HG03571 (cell line): Measurements from ENCODE around the gene DOK1.

Source experiments
- ATAC-seq: cut with Tn5 transposase; IDR thresholded peaks from one replicate; pipeline ENCODE4 v1.9.1; 2021; ENCODE audit not compliant: unreplicated experiment

Gene DOK1

DNA sequence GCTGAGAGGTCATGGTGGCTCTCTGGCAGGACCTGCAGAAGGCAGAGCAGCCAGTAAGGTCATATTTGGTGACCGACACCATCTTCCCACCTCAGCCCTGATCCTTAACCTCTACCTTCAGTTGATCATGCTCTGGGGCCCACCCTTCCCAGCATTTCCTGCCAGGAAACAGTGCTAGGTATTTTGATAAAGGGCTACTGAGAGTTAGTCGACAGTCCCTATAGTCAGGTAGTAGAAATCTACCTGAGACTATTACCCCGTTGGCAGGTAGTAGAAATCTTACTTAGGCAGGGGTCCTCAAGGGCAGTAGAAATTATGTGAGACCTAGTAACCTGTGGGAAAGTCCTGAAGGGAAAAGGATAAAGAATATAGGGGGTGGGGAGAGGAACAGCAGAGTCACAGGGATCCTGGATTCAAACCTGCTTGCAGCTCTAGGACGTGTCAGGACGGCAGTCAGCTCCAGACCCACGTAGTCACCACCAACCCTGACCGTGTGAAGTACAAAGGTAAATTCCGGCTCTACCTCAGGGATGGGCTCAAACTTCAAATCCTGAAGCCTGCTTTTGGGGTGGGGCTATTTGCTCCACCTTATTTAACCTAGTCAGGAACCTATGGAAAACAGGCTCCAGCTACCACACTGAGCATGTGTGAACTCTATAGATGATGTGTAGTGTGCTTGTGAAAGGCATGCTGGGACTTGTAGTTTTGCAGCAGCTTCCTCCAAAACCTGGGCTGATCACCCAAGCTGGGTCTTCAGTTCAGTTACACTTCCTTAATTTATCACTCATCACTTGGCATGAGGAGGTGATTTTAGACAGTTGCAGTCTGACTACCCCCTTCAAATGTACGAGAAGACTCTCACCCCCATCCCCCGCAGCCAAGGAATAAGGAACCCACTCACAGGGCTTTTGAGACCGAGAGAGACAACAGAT, 28.5 kb upstream of the DOK1 start, which contains the start of gene DQX1:
Gene DQX1 (minus strand): TSS at position 515 of the 932 bp plus-strand sequence. CDS start 502 bp downstream, at position 13.
- no peak for ATAC-seq

DNA sequence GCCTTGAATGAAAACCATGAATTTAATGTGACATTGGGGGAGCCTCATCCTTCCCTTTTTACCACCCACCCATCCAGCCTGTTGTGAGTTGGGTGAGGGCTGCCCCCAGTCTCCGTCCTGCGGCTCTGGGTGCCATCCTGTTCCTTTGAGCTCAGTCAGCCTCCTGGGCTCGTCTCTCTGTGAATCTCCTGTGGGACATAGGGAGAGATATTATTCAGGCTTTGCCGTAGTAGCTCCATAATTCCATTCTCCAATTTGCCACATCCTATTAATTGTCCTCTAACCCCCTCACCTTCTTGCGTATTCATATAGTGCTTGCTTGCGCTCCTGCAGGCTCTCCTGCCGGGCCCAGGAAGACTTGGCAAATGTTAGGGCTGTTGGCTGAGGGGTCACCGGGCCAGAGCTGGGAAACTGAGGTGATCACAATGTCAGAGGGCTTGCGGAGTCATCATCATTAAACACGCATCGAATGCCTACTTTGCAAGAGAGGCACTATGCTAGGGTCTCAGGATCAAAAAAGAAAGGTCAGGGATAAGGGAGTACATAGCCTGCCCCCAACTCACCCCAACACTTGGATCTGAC, 27.8 kb upstream of the DOK1 start:
- ATAC-seq = no peak

DNA sequence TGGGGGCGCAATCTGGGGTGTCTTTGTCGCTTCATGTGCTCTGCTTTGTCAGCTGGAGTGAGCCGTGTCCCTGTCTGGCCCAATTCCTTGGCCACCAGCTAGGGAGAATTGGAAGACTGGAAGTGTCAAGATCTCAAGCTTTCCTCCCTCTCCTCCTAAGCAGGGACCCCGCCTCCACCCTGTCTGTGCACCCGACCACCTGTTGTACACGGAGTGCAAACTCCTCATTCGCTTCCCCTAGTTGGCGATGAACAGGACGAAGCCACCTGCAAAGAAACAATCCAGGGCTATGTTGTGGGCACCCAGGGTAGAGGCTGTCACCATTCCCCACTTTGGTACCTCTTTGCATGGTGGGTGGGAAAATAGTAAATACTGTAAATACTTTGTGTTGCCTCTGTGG, 26.8 kb upstream of the DOK1 start:
- ATAC-seq = no peak

DNA sequence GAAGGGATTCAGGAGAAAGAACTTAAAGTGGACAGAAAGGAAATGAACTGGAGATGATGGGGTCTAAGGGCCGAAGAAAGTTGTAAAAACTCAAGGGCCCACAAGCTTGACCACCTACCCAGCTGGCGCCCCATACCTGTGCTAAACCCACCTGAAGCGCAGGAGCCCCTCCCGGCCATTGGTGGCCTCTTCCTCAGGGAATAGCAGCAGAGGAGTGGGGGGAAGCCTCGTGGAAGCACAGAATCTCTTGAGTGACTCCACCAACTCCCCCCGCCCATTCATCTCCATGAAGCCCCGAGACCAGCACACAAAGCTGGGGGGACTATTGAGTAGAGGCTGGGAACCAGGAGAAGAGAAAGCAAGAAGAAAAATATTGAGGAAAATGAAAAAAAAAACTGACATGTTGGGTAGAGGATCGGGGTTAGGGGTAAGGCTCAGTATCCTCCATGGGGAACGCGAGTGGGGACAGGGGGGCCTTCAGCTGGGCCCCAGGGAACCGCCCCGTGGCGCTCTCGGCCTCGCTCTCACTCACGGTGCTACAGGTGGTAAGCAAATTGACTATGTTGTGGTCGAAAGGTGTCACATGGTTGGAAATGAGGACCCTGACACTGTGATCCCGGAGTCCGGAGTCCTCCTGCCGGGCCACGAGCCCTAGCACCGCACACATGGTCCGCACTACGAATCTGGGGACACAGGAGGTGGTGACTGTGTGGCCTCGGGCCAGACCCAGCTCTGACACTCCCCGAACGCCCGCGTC, 25.7 kb upstream of the DOK1 start:
- peak; percentile 5 for ATAC-seq

- ATAC-seq = peak; percentile 71
These were observed 24.9 kb upstream of the DOK1 start, which contains the start of the genes AUP1 and HTRA2 for GRCh38 chr2:74529357-74530238. Gene AUP1, minus strand, starts transcription at chr2:74529706. Its CDS starts 77 bp downstream, at chr2:74529629. Gene HTRA2, plus strand, starts transcription at chr2:74529933. Its CDS starts 74 bp downstream, at chr2:74530007.

DNA sequence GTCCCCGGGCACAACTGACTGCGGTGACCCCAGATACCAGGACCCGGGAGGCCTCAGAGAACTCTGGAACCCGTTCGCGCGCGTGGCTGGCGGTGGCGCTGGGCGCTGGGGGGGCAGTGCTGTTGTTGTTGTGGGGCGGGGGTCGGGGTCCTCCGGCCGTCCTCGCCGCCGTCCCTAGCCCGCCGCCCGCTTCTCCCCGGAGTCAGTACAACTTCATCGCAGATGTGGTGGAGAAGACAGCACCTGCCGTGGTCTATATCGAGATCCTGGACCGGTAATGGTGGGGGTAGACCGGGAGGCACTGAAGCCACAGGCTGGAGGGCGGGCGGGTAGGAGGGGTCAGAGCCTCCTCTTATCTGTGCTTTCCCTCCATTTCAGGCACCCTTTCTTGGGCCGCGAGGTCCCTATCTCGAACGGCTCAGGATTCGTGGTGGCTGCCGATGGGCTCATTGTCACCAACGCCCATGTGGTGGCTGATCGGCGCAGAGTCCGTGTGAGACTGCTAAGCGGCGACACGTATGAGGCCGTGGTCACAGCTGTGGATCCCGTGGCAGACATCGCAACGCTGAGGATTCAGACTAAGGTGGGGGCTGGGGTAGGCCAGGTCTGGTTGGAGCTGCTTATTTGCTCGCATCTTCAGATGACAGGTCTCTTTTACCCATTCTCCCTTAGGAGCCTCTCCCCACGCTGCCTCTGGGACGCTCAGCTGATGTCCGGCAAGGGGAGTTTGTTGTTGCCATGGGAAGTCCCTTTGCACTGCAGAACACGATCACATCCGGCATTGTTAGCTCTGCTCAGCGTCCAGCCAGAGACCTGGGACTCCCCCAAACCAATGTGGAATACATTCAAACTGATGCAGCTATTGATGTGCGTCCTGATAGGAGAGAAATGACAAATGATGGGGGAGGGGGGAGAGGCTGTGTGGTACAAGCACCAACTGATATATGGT, 24.0 kb upstream of the DOK1 start:
- peak; percentile 28 for ATAC-seq

DNA sequence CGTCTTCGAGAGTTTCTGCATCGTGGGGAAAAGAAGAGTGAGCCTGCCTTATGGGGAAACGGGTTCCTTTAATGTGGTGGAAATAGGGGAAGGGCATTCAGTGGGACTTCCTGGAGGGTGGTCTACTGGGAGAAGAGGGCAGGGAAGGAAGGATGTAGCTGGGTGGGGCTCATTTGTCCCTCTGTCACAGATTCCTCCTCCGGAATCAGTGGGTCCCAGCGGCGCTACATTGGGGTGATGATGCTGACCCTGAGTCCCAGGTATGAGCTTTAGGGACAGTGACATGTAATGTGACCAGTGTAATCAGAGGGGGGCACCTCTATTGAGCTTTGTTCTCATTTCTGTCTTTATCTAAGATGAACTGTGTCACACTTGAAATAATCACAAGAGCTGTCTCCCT, 22.9 kb upstream of the DOK1 start:
- ATAC-seq = no peak

- no peak for ATAC-seq
These were observed 22.3 kb upstream of the DOK1 start for GRCh38 chr2:74532222-74532621.

DNA sequence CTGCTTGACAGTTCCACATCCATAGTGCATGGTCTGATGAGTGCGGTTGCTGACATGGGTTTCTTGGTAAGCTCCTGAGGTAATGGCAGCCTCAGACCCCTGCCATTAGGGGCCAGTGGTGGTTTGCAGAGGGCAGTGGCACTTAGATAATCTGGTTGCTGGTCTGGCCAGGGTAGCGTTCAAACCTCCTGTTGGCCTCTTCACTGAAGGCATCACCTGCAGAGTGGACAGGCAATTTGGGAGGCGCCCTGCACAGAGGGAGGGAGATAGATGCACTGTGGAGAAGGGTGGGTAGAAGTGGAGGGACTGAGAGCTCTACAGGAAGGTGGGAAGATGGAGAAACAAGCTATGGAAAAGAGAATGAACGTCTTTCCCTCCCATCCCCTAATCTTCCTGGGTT, 21.1 kb upstream of the DOK1 start:
- no peak for ATAC-seq

- no peak for ATAC-seq
These were observed 20.1 kb upstream of the DOK1 start for GRCh38 chr2:74534411-74534810.

- ATAC-seq = no peak
These were observed 19.0 kb upstream of the DOK1 start for GRCh38 chr2:74535440-74535965.

- no peak for ATAC-seq
These were observed 18.2 kb upstream of the DOK1 start for GRCh38 chr2:74536166-74536950.

GRCh38 chr2:74537140-74537539, 17.4 kb upstream of the DOK1 start:
- ATAC-seq = no peak

- no peak for ATAC-seq
These were observed 15.6 kb upstream of the DOK1 start for GRCh38 chr2:74538881-74539339.

- no peak for ATAC-seq
These were observed 14.2 kb upstream of the DOK1 start for GRCh38 chr2:74540291-74540690.

GRCh38 chr2:74542978-74543377, 11.5 kb upstream of the DOK1 start:
- ATAC-seq = no peak

- ATAC-seq = no peak
These were observed 9.9 kb upstream of the DOK1 start for GRCh38 chr2:74544634-74545033.

DNA sequence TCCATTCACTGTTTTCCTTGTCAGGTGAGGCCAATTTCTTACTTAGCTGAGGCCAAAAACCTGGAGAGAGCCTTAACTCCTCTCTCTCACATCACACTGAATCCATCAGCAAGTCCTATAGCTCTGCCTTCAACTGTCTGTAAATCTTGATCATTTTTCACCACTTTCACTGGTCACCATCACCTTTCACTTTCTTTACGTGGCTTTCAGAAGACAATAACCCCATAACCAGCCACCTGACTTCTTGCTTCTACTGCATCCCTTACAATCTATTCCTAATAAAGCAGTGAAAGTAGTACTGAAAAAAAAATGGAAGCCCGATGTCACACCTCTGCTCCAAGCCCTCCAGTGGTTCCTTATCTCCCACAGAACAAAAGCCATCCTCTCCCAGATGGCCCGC, 8.5 kb upstream of the DOK1 start:
- ATAC-seq = no peak
